Heart right ventricle (tissue), 16 donors: ENCODE data around the gene RPIA. TPM values are rescaled to one million over a fixed set of nuclear protein-coding genes. Genes with fewer than 3 reads are reported as not detected.

Experiments used
- ATAC-seq, 8 donors: fragments of 200-7000 bp; cut with Tn5 transposase; one replicate each; pipeline ENCODE4 v1.9.1; 2020; ENCODE audit warnings: mild to moderate bottlenecking in 8 of 8, moderate library complexity in 8 of 8, moderate number of reproducible peaks in 1 of 8
- DNase-seq, 2 donors: peaks; one replicate each; pipeline ENCODE4 v3.0.0-alpha.2; 2020
- H3K27ac ChIP-seq, 10 donors: fragments of 200-600 bp; sonication (generic) in 2 of 10; one replicate each; pipeline versions ENCODE4 v1.5.0 to v1.8.0; 2020 to 2022; ENCODE audit warnings: mild to moderate bottlenecking in 3 of 10
- H3K27me3 ChIP-seq, 7 donors: fragments of 200-600 bp; one replicate each; pipeline ENCODE4 v1.8.0; 2021 to 2022; ENCODE audit warnings: mild to moderate bottlenecking in 2 of 7
- H3K36me3 ChIP-seq, 9 donors: fragments of 200-600 bp; sonication (generic) in 1 of 9; one replicate each; pipeline versions ENCODE4 v1.5.0 to v1.8.0; 2020 to 2022; ENCODE audit warnings: mild to moderate bottlenecking in 2 of 9
- H3K4me1 ChIP-seq, 9 donors: fragments of 200-600 bp; sonication (generic) in 1 of 9; one replicate each; pipeline versions ENCODE4 v1.5.0 to v1.8.0; 2020 to 2022; ENCODE audit warnings: mild to moderate bottlenecking in 4 of 9
- H3K4me3 ChIP-seq, 10 donors: fragments of 200-600 bp; sonication (generic) in 2 of 10; one replicate each; pipeline versions ENCODE4 v1.5.0 to v1.8.0; 2020 to 2022; ENCODE audit warnings: mild to moderate bottlenecking in 7 of 10, moderate library complexity in 2 of 10
- H3K9me3 ChIP-seq, 11 donors: fragments of 200-600 bp in 10 of 11; sonication (generic) in 2 of 11; one replicate each; pipeline versions ENCODE4 v1.5.0 to v1.8.0; 2013 to 2022; ENCODE audit warnings: mild to moderate bottlenecking in 2 of 11, control low read depth in 1 of 11, moderate library complexity in 1 of 11
- CTCF ChIP-seq, 9 donors: fragments of 200-600 bp; sonication (generic) in 2 of 9; IDR thresholded peaks; one replicate each; pipeline versions ENCODE4 v1.5.0 to v1.8.0; 2021 to 2022; ENCODE audit warnings: antibody characterized with exemption in 9 of 9, mild to moderate bottlenecking in 5 of 9, moderate library complexity in 1 of 9
- WGBS, 2 donors: extraction: QIAGEN DNeasy Blood & Tissue Kit; methylation state at CpG; one replicate each; pipeline ENCODE4 v1.1.7; 2013; ENCODE audit warnings: inconsistent platforms in 1 of 2; 5-methylcytosine and 5-hydroxymethylcytosine counted together
- intact Hi-C, 10 donors: fragments of 100-400 bp; cut with DNase I; formaldehyde crosslinking; loops; one replicate each; pipeline versions ENCODE4 v1.11.1 to v1.14.2; 2022
- polyA plus RNA-seq, 2 donors: library from polyadenylated mRNA; stranded (reverse); fragments of 200-250 nt; gene quantifications; one replicate each; pipeline ENCODE4 v1.2.3, GENCODE V29; 2013
- total RNA-seq, 10 donors: library from RNA; stranded (reverse); fragmentation: NEBNext Ultra II Directional in 3 of 10; extraction: Animal tissue kit (Norgen Biotek cat#: 25700) in 3 of 10; gene quantifications; one replicate each; pipeline versions ENCODE4 v1.2.1 to v1.2.4, GENCODE V29; 2021 to 2023
- donor health status: Arrhythmogenic right ventricular cardiomyopathy.
- donor health status: ischemic (EF 13 %, LVEDD 7.1; RV severe dilation, severe dysfunction).
- donor health status: healthy with polysubstance abuse.
- donor health status: DM: no; HTN: yes; CAD: no.
- donor health status: DM: no; HTN: no; CAD: no.
- donor health status: ischemic (EF 25% LVEDD 6.9; RV normal size, moderate dysfunction).
- donor health status: ischemic (EF 25% LVEDD 5.7; RV mildly dilated, moderate dysfunction).
- donor health status: healthy.
- donor health status: DM: yes; HTN: yes; CAD: no.
- donor health status: Ischemic cardiomyopathy.
- donor health status: ischemic (EF 35%, LVEDD 5.7; RV mildly dilated, moderate dysfunction).
- donor health status: nonischemic (EF 11% LVEDD 7.7; RV severe dilation, severe dysfunction).
- donor health status: DM: yes; HTN: yes; CAD: no.
- donor health status: PGD.
- donor health status: ischemic (EF 29% LVEDD 5.4; RV normal size, mild dysfunction).
- donor health status: nonischemic (EF 23%, LVEDD 6.1; RV moderate dilation, normal function).

RPIA gene
- total and polyA plus RNA-seq, 12 donors: 9.1 to 18.7 (median 13.5) TPM

GRCh38 chr2:88747990-88748389 is 56.5 kb downstream of the RPIA start:
- no peak overlapping the region for H3K27ac ChIP-seq
- no peak overlapping the region for H3K4me3 ChIP-seq
- H3K4me1 ChIP-seq: no peaks in the 10 kb centered on the region
- TF ChIP-seq CTCF (IDR thresholded peaks at IDR 0.05): no peak
- H3K36me3 ChIP-seq: peaks cover 0 to 100% (median 29%) of the 10 kb centered on the region in 9 donors
- no peaks in the 10 kb centered on the region for H3K27me3 ChIP-seq
- WGBS, 2 donors: 91 to 96% methylated on average over 2 of the region's 2 CpGs
- intact Hi-C loops: loop anchor here in 3 of 10 donors (10.0 kb wide), 2 partner anchors 107 to 127 kb away; no protein-coding TSS in a partner anchor
- peaks cover 0 to 27% (median 5%) of the 10 kb centered on the region in 11 donors for H3K9me3 ChIP-seq
- DNase-seq (no peak), ATAC-seq (no peak)

- no peak for TF ChIP-seq CTCF (IDR thresholded peaks at IDR 0.05)
- Histone ChIP-seq H3K27ac (no peak overlapping the region), H3K4me1 (peaks cover 0 to 8% (median 0%) of the 10 kb centered on the region in 9 donors), H3K9me3 (no peaks in the 10 kb centered on the region), H3K4me3 (no peak overlapping the region), H3K36me3 (peaks cover 0 to 86% (median 16%) of the 10 kb centered on the region in 9 donors), H3K27me3 (no peaks in the 10 kb centered on the region)
- no peak for DNase-seq
- WGBS, 2 donors: 94 to 97% methylated on average over 3 of the region's 3 CpGs
- ATAC-seq: no peak
- intact Hi-C loops: no loop called here
Measured at GRCh38 chr2:88751768-88752167, 60.3 kb downstream of the RPIA start.

GRCh38 chr2:88753833-88754584 is 62.5 kb downstream of the RPIA start:
- TF ChIP-seq CTCF (IDR thresholded peaks at IDR 0.05): no peak
- no peak overlapping the region for H3K4me3 ChIP-seq
- H3K4me1 ChIP-seq: peaks cover 0 to 8% (median 0%) of the 10 kb centered on the region in 9 donors
- DNase-seq: no peak
- intact Hi-C loops: no loop called here
- no peak overlapping the region for H3K27ac ChIP-seq
- H3K27me3 ChIP-seq: no peaks in the 10 kb centered on the region
- 85 to 93% methylated on average over 4 of the region's 4 CpGs for WGBS, 2 donors
- H3K9me3 ChIP-seq: peaks cover 0 to 19% (median 11%) of the 10 kb centered on the region in 11 donors
- H3K36me3 ChIP-seq: peaks cover 0 to 64% (median 8%) of the 10 kb centered on the region in 9 donors
- ATAC-seq: no peak

- no peak overlapping the region for H3K4me3 ChIP-seq
- TF ChIP-seq CTCF (IDR thresholded peaks at IDR 0.05): no peak
- H3K4me1 ChIP-seq: peaks cover 0 to 8% (median 0%) of the 10 kb centered on the region in 9 donors
- H3K9me3 ChIP-seq: peaks cover 0 to 26% (median 16%) of the 10 kb centered on the region in 11 donors
- ATAC-seq: no peak
- DNase-seq: no peak
- WGBS, 2 donors: 71 to 75% methylated on average over 6 of the region's 6 CpGs
- no peak overlapping the region for H3K27ac ChIP-seq
- H3K36me3 ChIP-seq: peaks cover 0 to 57% (median 8%) of the 10 kb centered on the region in 9 donors
- intact Hi-C loops: no loop called here
- no peaks in the 10 kb centered on the region for H3K27me3 ChIP-seq
Measured at GRCh38 chr2:88754585-88755320, 63.3 kb downstream of the RPIA start.
